Epithelial cell of proximal tubule (primary cell): ENCODE measurements around the gene CPNE2. TPM values are rescaled to one million over a fixed set of nuclear protein-coding genes. Genes with fewer than 3 reads are reported as not detected.
"Not testable (repeated sequence)": the region's sequence is repeated elsewhere in the genome, so short reads cannot be mapped to it uniquely, and the experiment has no call there.

Experiments used
- DNase-seq: peaks from one replicate; pipeline ENCODE4 v3.0.0-alpha.2; 2011; ENCODE audit warnings: low read depth
- H3K4me3 ChIP-seq: 2 replicates; pipeline ENCODE4 v1.5.1; 2011; ENCODE audit warnings: low read depth, mild to moderate bottlenecking, low read length
- total RNA-seq: library from RNA; depleted of rRNA; stranded (reverse); fragments of >200 nt; gene quantifications from 2 replicates; pipeline ENCODE4 v1.2.3, GENCODE V29; 2015
- TF ChIP-seq, protein P1 (sequence below): conservative IDR thresholded peaks from 2 replicates; pipeline ENCODE4 v1.5.1; 2012; ENCODE audit warnings: low read depth, mild to moderate bottlenecking, low read length

CPNE2 gene
- total RNA-seq, 1 donor from 2014 or later = 44.9 TPM

DNA sequence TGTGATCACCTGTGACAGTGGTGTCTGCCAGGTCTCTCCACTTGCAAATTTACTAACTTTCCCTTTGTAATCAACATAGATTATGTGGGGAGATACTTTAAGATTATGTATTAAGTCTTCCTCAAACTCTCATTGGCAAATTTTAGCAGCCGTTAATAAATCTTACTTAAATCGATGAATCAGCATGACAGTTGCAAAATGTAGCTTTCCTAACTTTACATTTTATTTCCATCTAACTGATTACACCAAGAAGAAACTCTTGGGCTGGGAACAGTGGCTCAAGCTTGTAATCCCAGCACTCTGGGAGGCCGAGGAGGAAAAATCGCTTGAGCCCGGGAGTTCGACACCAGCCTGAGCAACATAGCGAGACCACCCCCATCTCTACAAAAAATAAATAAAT, 23.3 kb upstream of the CPNE2 start:
- no peak for DNase-seq
- no peak overlapping the region for H3K4me3 ChIP-seq
- TF ChIP-seq, protein P1, sequence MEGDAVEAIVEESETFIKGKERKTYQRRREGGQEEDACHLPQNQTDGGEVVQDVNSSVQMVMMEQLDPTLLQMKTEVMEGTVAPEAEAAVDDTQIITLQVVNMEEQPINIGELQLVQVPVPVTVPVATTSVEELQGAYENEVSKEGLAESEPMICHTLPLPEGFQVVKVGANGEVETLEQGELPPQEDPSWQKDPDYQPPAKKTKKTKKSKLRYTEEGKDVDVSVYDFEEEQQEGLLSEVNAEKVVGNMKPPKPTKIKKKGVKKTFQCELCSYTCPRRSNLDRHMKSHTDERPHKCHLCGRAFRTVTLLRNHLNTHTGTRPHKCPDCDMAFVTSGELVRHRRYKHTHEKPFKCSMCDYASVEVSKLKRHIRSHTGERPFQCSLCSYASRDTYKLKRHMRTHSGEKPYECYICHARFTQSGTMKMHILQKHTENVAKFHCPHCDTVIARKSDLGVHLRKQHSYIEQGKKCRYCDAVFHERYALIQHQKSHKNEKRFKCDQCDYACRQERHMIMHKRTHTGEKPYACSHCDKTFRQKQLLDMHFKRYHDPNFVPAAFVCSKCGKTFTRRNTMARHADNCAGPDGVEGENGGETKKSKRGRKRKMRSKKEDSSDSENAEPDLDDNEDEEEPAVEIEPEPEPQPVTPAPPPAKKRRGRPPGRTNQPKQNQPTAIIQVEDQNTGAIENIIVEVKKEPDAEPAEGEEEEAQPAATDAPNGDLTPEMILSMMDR = no peak

- no peak overlapping the region for H3K4me3 ChIP-seq
- DNase-seq = no peak
- TF ChIP-seq, protein P1 = no peak
Measured at GRCh38 chr16:57069635-57070370, 22.6 kb upstream of the CPNE2 start.

DNA sequence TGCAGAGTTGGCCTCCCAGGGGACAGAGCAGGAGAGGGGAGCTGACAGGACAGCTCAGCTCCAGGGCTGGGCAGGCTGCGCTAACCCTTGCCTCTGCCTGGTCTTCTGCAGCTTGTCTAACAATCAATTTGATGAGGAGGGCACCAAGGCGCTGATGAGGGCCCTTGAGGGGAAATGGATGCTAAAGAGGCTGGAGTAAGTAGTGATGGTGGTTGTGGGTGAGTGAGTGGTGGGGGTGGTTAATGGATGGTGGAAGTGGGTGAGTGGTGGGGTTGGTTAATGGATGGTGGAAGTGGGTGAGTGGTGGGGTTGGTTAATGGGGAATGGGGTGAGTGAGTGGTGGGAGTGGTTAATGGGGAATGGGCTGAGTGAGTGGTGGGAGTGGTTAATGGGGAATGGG, 22.0 kb upstream of the CPNE2 start:
- TF ChIP-seq, protein P1 = no peak
- DNase-seq = no peak
- H3K4me3 ChIP-seq = no peak overlapping the region

- not testable (repeated sequence) for H3K4me3 ChIP-seq, DNase-seq
Measured at GRCh38 chr16:57071081-57071732, 21.2 kb upstream of the CPNE2 start.

GRCh38 chr16:57071831-57072582, 20.4 kb upstream of the CPNE2 start:
- no peak for DNase-seq
- TF ChIP-seq, protein P1 = no peak
- no peak overlapping the region for H3K4me3 ChIP-seq

GRCh38 chr16:57072616-57073275, 19.6 kb upstream of the CPNE2 start:
- no peak overlapping the region for H3K4me3 ChIP-seq
- TF ChIP-seq, protein P1 = no peak
- DNase-seq = no peak

- TF ChIP-seq, protein P1 = no peak
- no peak overlapping the region for H3K4me3 ChIP-seq
- DNase-seq = no peak
Measured at GRCh38 chr16:57077714-57078113, 14.7 kb upstream of the CPNE2 start.
